ENCODE measurements around the gene KCNQ1.

- TF ChIP-seq CTCF (IDR thresholded peaks at IDR 0.05; ENCODE audit: low read length) = no peak
- TF ChIP-seq EZH2 (IDR thresholded peaks at IDR 0.05; ENCODE audit: borderline replicate concordance, low read length) = no peak
These were observed 7.1 kb downstream of the KCNQ1 start for GRCh38 chr11:2451916-2452315.
